Tibial nerve (tissue), 3 donors: ENCODE results near the gene TCFL5.

Experiments
- POLR2A ChIP-seq, 2 donors: fragments of 450-650 bp; IDR thresholded peaks; one replicate each; pipeline ENCODE4 v1.6.1; 2017; ENCODE audit warnings: antibody characterized with exemption in 2 of 2, mild to moderate bottlenecking in 2 of 2, moderate library complexity in 2 of 2
- TF ChIP-seq, protein P1 (sequence below), 5 experiments: fragments of 200-600 bp in 3 of 5; fragments of 450-650 bp in 2 of 5; sonication (generic) in 3 of 5; IDR thresholded peaks; one replicate each; pipeline ENCODE4 v1.5.1; 2016 to 2019; ENCODE audit warnings: antibody characterized with exemption in 5 of 5, mild to moderate bottlenecking in 3 of 5, moderate library complexity in 2 of 5

DNA sequence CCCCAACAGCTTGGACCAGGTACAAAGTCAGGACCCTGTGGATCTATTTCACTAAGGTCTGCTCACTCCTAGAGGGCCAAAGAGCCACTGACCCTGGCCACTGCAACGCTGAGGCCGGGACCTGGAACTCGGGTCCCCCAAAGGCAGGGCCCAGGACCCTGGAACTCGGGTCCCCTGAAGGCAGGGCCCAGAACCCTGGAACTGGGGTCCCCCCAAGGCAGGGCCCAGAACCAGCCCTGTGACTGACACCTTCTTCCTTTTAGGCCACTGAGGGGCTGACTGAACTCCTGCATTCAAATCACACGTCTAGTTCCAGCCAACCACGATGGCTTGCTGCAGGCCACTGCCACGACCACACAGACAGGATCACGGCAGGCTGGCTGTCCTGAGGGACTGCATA is 9.4 kb downstream of the TCFL5 start:
- TF ChIP-seq, protein P1, sequence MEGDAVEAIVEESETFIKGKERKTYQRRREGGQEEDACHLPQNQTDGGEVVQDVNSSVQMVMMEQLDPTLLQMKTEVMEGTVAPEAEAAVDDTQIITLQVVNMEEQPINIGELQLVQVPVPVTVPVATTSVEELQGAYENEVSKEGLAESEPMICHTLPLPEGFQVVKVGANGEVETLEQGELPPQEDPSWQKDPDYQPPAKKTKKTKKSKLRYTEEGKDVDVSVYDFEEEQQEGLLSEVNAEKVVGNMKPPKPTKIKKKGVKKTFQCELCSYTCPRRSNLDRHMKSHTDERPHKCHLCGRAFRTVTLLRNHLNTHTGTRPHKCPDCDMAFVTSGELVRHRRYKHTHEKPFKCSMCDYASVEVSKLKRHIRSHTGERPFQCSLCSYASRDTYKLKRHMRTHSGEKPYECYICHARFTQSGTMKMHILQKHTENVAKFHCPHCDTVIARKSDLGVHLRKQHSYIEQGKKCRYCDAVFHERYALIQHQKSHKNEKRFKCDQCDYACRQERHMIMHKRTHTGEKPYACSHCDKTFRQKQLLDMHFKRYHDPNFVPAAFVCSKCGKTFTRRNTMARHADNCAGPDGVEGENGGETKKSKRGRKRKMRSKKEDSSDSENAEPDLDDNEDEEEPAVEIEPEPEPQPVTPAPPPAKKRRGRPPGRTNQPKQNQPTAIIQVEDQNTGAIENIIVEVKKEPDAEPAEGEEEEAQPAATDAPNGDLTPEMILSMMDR (IDR thresholded peaks at IDR 0.05) = no peak
- TF ChIP-seq POLR2A (IDR thresholded peaks at IDR 0.05) = no peak
